ENCODE data around the gene DENND1C. TPM values are rescaled to one million over a fixed set of nuclear protein-coding genes. Genes with fewer than 3 reads are reported as not detected.

Gene DENND1C
- total and polyA plus RNA-seq, 2 donors (not counting 1 experiment from before 2014, with no cell fraction given), result not detected

DNA sequence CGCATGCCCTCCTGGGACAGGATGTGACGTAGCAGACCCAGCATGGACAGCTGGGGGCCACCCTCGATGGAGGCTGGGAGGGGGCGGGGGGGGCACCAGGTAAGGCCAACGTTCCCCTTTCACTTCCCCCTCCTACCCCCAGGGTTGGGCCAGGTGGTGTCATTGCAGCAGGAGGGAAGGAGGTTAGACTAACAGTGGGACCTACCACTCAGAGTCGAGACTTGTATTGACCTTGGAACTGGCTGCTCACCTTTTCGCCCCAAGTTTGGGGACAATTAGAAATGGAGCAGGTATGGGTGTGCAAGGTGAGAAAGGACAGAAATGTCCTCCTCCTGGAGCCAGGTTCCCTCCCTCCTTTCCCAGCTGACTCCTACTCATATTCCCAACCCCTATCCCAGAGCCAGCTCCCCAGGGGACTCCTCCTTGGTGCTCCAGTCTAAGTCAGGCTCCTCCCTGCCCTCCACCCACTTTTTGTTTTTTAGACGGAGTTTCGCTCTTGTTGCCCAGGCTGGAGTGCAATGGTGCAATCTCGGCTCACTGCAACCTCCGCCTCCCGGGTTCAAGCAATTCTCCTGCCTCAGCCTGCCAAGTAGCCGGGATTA, 39.4 kb downstream of the DENND1C start:
- no peak overlapping the region for H3K4me3 ChIP-seq (replicated peaks in 1 of 4; ENCODE audit: control extremely low read depth in 1 of 4, insufficient read depth in 1 of 4, low read depth in 3 of 4, low read length in 4 of 4)
- H3K27me3 ChIP-seq (ENCODE audit: control insufficient read depth, insufficient read depth, low read length), result no peaks in the 10 kb centered on the region
- no peaks in the 10 kb centered on the region for H4K20me1 ChIP-seq (ENCODE audit: control insufficient read depth, extremely low read depth, insufficient read depth, low read length)
- H2AFZ ChIP-seq (ENCODE audit: low read length), result no peak overlapping the region
- H3K4me1 ChIP-seq (ENCODE audit: control insufficient read depth, extremely low read depth, insufficient read depth, low read length), result no peaks in the 10 kb centered on the region
- no peak overlapping the region for H3K27ac ChIP-seq (ENCODE audit: insufficient read depth, low read length)
- H3K36me3 ChIP-seq (ENCODE audit: control insufficient read depth, insufficient read depth, low read length), result no peaks in the 10 kb centered on the region
- no peaks in the 10 kb centered on the region for H3K9me3 ChIP-seq (ENCODE audit: control insufficient read depth, insufficient read depth, low read depth, low read length)
- no peak overlapping the region for H3K4me2 ChIP-seq (ENCODE audit: extremely low read depth, insufficient read depth, low read length)
- H3K9ac ChIP-seq (ENCODE audit: insufficient read depth, low read length), result no peak overlapping the region
- no peaks in the 10 kb centered on the region for H3K79me2 ChIP-seq (ENCODE audit: control insufficient read depth, insufficient read depth, low read length)
- DNase-seq (ENCODE audit: low read depth in 2 of 2), result no peak
- no peak for TF ChIP-seq EZH2 (IDR thresholded peaks at IDR 0.05; ENCODE audit: low read length, missing control alignments)
- TF ChIP-seq, protein P1, sequence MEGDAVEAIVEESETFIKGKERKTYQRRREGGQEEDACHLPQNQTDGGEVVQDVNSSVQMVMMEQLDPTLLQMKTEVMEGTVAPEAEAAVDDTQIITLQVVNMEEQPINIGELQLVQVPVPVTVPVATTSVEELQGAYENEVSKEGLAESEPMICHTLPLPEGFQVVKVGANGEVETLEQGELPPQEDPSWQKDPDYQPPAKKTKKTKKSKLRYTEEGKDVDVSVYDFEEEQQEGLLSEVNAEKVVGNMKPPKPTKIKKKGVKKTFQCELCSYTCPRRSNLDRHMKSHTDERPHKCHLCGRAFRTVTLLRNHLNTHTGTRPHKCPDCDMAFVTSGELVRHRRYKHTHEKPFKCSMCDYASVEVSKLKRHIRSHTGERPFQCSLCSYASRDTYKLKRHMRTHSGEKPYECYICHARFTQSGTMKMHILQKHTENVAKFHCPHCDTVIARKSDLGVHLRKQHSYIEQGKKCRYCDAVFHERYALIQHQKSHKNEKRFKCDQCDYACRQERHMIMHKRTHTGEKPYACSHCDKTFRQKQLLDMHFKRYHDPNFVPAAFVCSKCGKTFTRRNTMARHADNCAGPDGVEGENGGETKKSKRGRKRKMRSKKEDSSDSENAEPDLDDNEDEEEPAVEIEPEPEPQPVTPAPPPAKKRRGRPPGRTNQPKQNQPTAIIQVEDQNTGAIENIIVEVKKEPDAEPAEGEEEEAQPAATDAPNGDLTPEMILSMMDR (conservative IDR thresholded peaks at IDR 0.05 in 1 of 2, IDR thresholded peaks at IDR 0.05 in 1 of 2; ENCODE audit: low read depth in 1 of 2, low read length in 2 of 2), result no peak

DNA sequence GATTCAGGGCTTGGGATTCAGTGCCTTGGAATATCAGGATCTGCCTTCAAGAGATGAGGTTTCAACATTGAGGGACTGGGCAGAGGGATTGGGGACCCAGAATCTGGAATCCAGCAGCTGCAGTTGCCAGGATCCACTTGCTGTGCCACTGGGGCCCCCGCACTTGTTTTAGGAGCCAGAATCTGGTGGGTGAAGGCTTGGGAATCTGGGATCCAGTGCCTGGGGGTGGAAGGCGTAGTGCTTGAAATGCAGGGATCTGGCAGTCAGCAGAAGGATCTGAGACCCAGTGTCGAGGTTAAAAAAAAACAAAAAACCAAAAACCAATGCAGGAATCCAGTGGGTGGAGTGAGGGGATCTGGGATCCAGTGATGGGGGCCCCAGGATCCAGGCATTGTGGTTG, 40.7 kb downstream of the DENND1C start:
- Histone ChIP-seq H2AFZ (ENCODE audit: low read length) (no peak overlapping the region), H3K27ac (ENCODE audit: insufficient read depth, low read length) (no peak overlapping the region), H3K4me1 (ENCODE audit: control insufficient read depth, extremely low read depth, insufficient read depth, low read length) (no peaks in the 10 kb centered on the region), H4K20me1 (ENCODE audit: control insufficient read depth, extremely low read depth, insufficient read depth, low read length) (no peaks in the 10 kb centered on the region), H3K4me3 (replicated peaks in 1 of 4; ENCODE audit: control extremely low read depth in 1 of 4, insufficient read depth in 1 of 4, low read depth in 3 of 4, low read length in 4 of 4) (no peak overlapping the region), H3K79me2 (ENCODE audit: control insufficient read depth, insufficient read depth, low read length) (no peaks in the 10 kb centered on the region), H3K4me2 (ENCODE audit: extremely low read depth, insufficient read depth, low read length) (no peak overlapping the region), H3K9ac (ENCODE audit: insufficient read depth, low read length) (no peak overlapping the region), H3K9me3 (ENCODE audit: control insufficient read depth, insufficient read depth, low read depth, low read length) (no peaks in the 10 kb centered on the region), H3K27me3 (ENCODE audit: control insufficient read depth, insufficient read depth, low read length) (no peaks in the 10 kb centered on the region), H3K36me3 (ENCODE audit: control insufficient read depth, insufficient read depth, low read length) (no peaks in the 10 kb centered on the region)
- no peak for TF ChIP-seq EZH2 (IDR thresholded peaks at IDR 0.05; ENCODE audit: low read length, missing control alignments)
- TF ChIP-seq, protein P1 (conservative IDR thresholded peaks at IDR 0.05 in 1 of 2, IDR thresholded peaks at IDR 0.05 in 1 of 2; ENCODE audit: low read depth in 1 of 2, low read length in 2 of 2), result no peak
- no peak for DNase-seq (ENCODE audit: low read depth in 2 of 2)

DNA sequence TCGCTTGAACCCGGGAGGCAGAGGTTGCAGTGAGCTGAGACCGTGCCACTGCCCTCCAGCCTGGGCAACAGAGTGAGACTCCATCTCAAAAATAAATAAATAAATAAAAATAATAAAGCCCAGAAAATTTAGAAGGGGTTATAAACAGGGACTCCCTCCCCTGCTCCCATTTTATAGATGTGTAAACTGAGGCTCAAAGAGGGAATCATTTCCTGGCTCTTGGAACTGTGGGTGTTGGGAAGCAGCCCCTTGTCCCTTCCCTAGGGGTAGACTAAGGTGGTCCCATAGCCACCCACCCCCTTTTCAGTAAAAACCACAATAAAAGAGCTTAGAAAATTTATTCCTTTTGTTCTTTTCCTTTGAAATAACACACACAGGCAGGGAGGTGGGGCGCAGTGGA, 41.8 kb downstream of the DENND1C start:
- Histone ChIP-seq H3K9me3 (ENCODE audit: control insufficient read depth, insufficient read depth, low read depth, low read length) (no peaks in the 10 kb centered on the region), H3K9ac (ENCODE audit: insufficient read depth, low read length) (no peak overlapping the region), H4K20me1 (ENCODE audit: control insufficient read depth, extremely low read depth, insufficient read depth, low read length) (no peaks in the 10 kb centered on the region), H3K4me1 (ENCODE audit: control insufficient read depth, extremely low read depth, insufficient read depth, low read length) (no peaks in the 10 kb centered on the region), H3K4me2 (ENCODE audit: extremely low read depth, insufficient read depth, low read length) (no peak overlapping the region), H3K27me3 (ENCODE audit: control insufficient read depth, insufficient read depth, low read length) (no peaks in the 10 kb centered on the region), H3K79me2 (ENCODE audit: control insufficient read depth, insufficient read depth, low read length) (no peaks in the 10 kb centered on the region), H2AFZ (ENCODE audit: low read length) (no peak overlapping the region), H3K4me3 (replicated peaks in 1 of 4; ENCODE audit: control extremely low read depth in 1 of 4, insufficient read depth in 1 of 4, low read depth in 3 of 4, low read length in 4 of 4) (no peak overlapping the region), H3K36me3 (ENCODE audit: control insufficient read depth, insufficient read depth, low read length) (no peaks in the 10 kb centered on the region), H3K27ac (ENCODE audit: insufficient read depth, low read length) (no peak overlapping the region)
- TF ChIP-seq, protein P1 (conservative IDR thresholded peaks at IDR 0.05 in 1 of 2, IDR thresholded peaks at IDR 0.05 in 1 of 2; ENCODE audit: low read depth in 1 of 2, low read length in 2 of 2), result no peak
- no peak for TF ChIP-seq EZH2 (IDR thresholded peaks at IDR 0.05; ENCODE audit: low read length, missing control alignments)
- no peak for DNase-seq (ENCODE audit: low read depth in 2 of 2)
